ENCODE data around the gene CDH12. TPM values are rescaled to one million over a fixed set of nuclear protein-coding genes. Genes with fewer than 3 reads are reported as not detected.

Gene CDH12
- total RNA-seq, 4 donors from 2014 or later: not detected

DNA sequence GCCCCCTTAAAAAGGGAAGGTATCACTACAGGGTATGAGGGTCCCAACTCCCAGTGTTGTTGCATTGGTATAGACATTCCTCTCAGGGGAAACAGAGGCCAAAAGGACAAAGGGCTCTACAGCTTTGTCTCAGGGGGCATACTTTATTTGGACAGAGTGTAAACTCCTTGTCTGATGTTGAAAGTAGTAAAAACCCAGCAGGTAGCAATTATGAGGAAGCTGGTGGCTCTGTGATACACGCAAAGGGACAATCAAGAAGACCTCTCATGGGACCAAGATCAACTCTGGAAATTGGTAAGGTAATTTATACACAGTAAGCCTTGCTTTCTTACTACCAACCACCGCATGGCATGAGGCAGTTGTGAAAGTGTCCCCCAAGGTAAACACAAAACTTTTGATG lies 764.6 kb downstream of the CDH12 start:
- Histone ChIP-seq H3K9me3 (no peaks in the 10 kb centered on the region), H3K36me3 (no peaks in the 10 kb centered on the region), H3K4me1 (no peaks in the 10 kb centered on the region), H3K27me3 (no peaks in the 10 kb centered on the region), H3K27ac (no peak overlapping the region), H3K4me3 (no peak overlapping the region)
- ATAC-seq: no peak
- in situ Hi-C loops (cut with MboI; ENCODE audit: low sequenced_read_pairs in 4 of 4) (no loop called here), intact Hi-C loops (cut with DNase I; ENCODE audit: low total_unique reads) (no loop called here)
- TF ChIP-seq, protein P1, sequence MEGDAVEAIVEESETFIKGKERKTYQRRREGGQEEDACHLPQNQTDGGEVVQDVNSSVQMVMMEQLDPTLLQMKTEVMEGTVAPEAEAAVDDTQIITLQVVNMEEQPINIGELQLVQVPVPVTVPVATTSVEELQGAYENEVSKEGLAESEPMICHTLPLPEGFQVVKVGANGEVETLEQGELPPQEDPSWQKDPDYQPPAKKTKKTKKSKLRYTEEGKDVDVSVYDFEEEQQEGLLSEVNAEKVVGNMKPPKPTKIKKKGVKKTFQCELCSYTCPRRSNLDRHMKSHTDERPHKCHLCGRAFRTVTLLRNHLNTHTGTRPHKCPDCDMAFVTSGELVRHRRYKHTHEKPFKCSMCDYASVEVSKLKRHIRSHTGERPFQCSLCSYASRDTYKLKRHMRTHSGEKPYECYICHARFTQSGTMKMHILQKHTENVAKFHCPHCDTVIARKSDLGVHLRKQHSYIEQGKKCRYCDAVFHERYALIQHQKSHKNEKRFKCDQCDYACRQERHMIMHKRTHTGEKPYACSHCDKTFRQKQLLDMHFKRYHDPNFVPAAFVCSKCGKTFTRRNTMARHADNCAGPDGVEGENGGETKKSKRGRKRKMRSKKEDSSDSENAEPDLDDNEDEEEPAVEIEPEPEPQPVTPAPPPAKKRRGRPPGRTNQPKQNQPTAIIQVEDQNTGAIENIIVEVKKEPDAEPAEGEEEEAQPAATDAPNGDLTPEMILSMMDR (IDR thresholded peaks at IDR 0.05 in 4 of 5, conservative IDR thresholded peaks at IDR 0.05 in 1 of 5): no peak
- TF ChIP-seq POLR2A (IDR thresholded peaks at IDR 0.05): no peak
- DNase-seq: no peak

DNA sequence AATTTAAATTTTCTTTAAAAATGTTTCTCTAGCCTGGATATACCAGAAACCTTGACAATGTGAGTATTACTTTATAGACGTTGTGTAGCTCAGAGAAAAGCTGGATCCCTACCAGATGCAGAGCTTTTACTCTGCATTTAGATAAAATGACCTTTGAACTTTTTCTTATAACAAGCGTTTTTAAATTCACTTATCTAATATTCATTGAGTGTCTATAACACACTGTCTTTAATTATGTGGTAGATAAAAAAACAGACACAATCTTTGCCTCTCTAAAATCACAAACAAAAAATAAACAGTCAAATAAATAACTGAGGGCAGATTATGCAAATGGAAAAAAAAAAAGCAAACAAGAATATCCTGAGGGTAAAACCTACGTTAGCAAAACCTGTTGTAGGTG lies 773.6 kb downstream of the CDH12 start:
- no peak for ATAC-seq
- Histone ChIP-seq H3K27me3 (no peaks in the 10 kb centered on the region), H3K9me3 (no peaks in the 10 kb centered on the region), H3K4me1 (no peaks in the 10 kb centered on the region), H3K27ac (no peak overlapping the region), H3K36me3 (no peaks in the 10 kb centered on the region), H3K4me3 (no peak overlapping the region)
- DNase-seq: no peak
- TF ChIP-seq, protein P1 (IDR thresholded peaks at IDR 0.05 in 4 of 5, conservative IDR thresholded peaks at IDR 0.05 in 1 of 5): no peak
- no peak for TF ChIP-seq POLR2A (IDR thresholded peaks at IDR 0.05)
- in situ Hi-C loops (cut with MboI; ENCODE audit: low sequenced_read_pairs in 4 of 4) (no loop called here), intact Hi-C loops (cut with DNase I; ENCODE audit: low total_unique reads) (no loop called here)

DNA sequence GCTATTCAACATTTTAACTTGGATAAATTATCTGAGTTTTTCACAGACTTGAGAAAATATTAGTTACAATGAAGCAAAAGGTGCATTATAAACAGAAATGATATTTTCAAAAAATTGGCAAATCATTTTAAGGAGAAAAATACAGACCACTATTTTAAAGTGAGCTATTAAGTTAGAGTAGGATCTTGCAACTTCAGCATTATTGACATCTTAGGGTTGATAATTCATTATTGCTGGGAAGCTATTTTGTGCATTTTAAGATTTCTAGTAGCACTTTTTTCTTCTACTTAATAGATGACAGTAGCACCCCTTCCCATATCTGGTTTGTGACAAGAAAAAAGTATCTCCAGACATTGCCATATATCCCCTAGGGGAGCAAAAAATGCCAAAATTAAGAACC lies 774.1 kb downstream of the CDH12 start:
- H3K4me3 ChIP-seq: no peak overlapping the region
- ATAC-seq (no peak), DNase-seq (no peak)
- no peaks in the 10 kb centered on the region for H3K9me3 ChIP-seq
- intact Hi-C loops (cut with DNase I; ENCODE audit: low total_unique reads) (no loop called here), in situ Hi-C loops (cut with MboI; ENCODE audit: low sequenced_read_pairs in 4 of 4) (no loop called here)
- no peaks in the 10 kb centered on the region for H3K4me1 ChIP-seq
- no peaks in the 10 kb centered on the region for H3K27me3 ChIP-seq
- H3K27ac ChIP-seq: no peak overlapping the region
- H3K36me3 ChIP-seq: no peaks in the 10 kb centered on the region
- TF ChIP-seq, protein P1 (IDR thresholded peaks at IDR 0.05 in 4 of 5, conservative IDR thresholded peaks at IDR 0.05 in 1 of 5): no peak
- no peak for TF ChIP-seq POLR2A (IDR thresholded peaks at IDR 0.05)

DNA sequence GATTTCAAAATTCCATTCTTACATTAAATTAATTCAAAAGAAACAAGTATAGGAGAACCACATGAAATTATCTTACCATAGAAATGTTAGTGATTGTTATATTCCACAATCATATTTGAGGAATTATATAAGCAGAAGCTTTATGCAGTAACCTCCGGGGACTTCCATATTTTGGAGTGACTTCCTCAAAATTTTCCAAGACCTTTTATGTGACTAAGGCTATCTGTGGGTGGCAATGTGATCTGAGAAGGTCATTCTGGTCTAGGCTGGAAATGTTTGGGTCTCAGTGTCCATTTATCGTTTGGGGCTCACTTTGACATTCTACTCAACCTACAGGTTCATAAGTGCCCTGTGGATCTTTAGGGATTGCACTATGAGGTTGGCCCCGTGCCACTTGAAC lies 776.6 kb downstream of the CDH12 start:
- Histone ChIP-seq H3K9me3 (no peaks in the 10 kb centered on the region), H3K4me3 (no peak overlapping the region), H3K27me3 (no peaks in the 10 kb centered on the region), H3K36me3 (no peaks in the 10 kb centered on the region), H3K4me1 (no peaks in the 10 kb centered on the region), H3K27ac (no peak overlapping the region)
- in situ Hi-C loops (cut with MboI; ENCODE audit: low sequenced_read_pairs in 4 of 4) (no loop called here), intact Hi-C loops (cut with DNase I; ENCODE audit: low total_unique reads) (no loop called here)
- no peak for TF ChIP-seq POLR2A (IDR thresholded peaks at IDR 0.05)
- TF ChIP-seq, protein P1 (IDR thresholded peaks at IDR 0.05 in 4 of 5, conservative IDR thresholded peaks at IDR 0.05 in 1 of 5): no peak
- no peak for DNase-seq
- ATAC-seq: no peak

DNA sequence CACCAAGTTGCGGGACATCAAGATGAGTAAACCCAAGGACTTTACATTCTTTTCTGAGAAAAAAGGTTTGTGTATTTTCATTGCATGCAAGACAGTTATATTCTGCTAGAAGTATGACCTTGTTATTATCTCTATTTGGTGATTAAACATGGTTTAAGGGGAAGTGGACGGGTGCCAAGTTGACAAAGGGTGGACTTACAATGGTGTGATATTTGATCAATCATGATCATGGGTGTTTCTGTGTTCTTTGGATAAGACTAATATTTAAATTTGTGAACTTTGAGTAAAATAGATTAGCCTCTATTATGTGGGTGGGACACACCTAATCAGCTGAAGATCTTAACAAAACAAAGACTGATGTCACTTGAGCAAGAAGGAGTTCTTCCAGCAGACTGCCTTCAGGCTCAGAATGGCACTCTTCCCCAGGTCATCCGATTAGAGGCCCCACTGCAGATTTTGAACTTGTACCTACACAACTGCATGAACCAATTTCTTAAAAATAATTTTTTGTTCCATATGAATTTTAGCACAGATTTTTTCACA lies 782.9 kb downstream of the CDH12 start:
- H3K4me3 ChIP-seq: no peak overlapping the region
- no peaks in the 10 kb centered on the region for H3K4me1 ChIP-seq
- ATAC-seq (no peak), DNase-seq (no peak)
- H3K27ac ChIP-seq: no peak overlapping the region
- in situ Hi-C loops (cut with MboI; ENCODE audit: low sequenced_read_pairs in 4 of 4) (no loop called here), intact Hi-C loops (cut with DNase I; ENCODE audit: low total_unique reads) (no loop called here)
- H3K9me3 ChIP-seq: no peaks in the 10 kb centered on the region
- no peaks in the 10 kb centered on the region for H3K27me3 ChIP-seq
- TF ChIP-seq, protein P1 (IDR thresholded peaks at IDR 0.05 in 4 of 5, conservative IDR thresholded peaks at IDR 0.05 in 1 of 5): no peak
- no peak for TF ChIP-seq POLR2A (IDR thresholded peaks at IDR 0.05)
- no peaks in the 10 kb centered on the region for H3K36me3 ChIP-seq

All from gastrocnemius medialis (tissue), 4 donors.